ACC112 (cell line): ENCODE results near the gene PRICKLE3.

Experiments
- H2AFZ ChIP-seq: fragments of 200-600 bp; sonication (generic); one replicate; pipeline ENCODE4 v1.6.0; 2017; ENCODE audit warnings: antibody characterized with exemption, low read length; ENCODE audit not compliant: unreplicated experiment
- H3K27ac ChIP-seq: fragments of 200-600 bp; sonication (generic); 2 replicates; pipeline ENCODE4 v1.5.1; 2014; ENCODE audit warnings: low read depth, mild to moderate bottlenecking, antibody characterized with exemption, low read length, moderate library complexity
- H3K27me3 ChIP-seq: fragments of 200-600 bp; sonication (generic); 2 replicates; pipeline ENCODE4 v1.6.1; 2014; ENCODE audit warnings: mild to moderate bottlenecking, antibody characterized with exemption, low read length, moderate library complexity, mixed read lengths; ENCODE audit not compliant: insufficient read depth
- H3K36me3 ChIP-seq: fragments of 200-600 bp; sonication (generic); 2 replicates; pipeline ENCODE4 v1.6.1; 2016; ENCODE audit warnings: mild to moderate bottlenecking, antibody characterized with exemption, low read length, moderate library complexity, mixed read lengths; ENCODE audit not compliant: insufficient read depth
- H3K4me1 ChIP-seq: fragments of 200-600 bp; sonication (generic); one replicate; pipeline ENCODE4 v1.6.1; 2016; ENCODE audit warnings: low read length, mixed read lengths; ENCODE audit not compliant: insufficient read depth, unreplicated experiment, control insufficient read depth
- H3K4me3 ChIP-seq: fragments of 200-600 bp; sonication (generic); 2 replicates; pipeline ENCODE4 v1.5.1; 2014; ENCODE audit warnings: mild to moderate bottlenecking, low read depth, low read length
- H3K79me2 ChIP-seq: fragments of 200-600 bp; sonication (generic); one replicate; pipeline ENCODE4 v1.6.0; 2016; ENCODE audit warnings: low read length; ENCODE audit not compliant: control insufficient read depth, unreplicated experiment, insufficient read depth

PRICKLE3 gene

GRCh38 chrX:49221868-49222267 is 35.7 kb upstream of the PRICKLE3 start:
- Histone ChIP-seq H3K27me3 (no peaks in the 10 kb centered on the region), H3K4me3 (no peak overlapping the region), H3K79me2 (no peaks in the 10 kb centered on the region), H3K36me3 (no peaks in the 10 kb centered on the region), H3K4me1 (no peaks in the 10 kb centered on the region), H3K27ac (no peak overlapping the region), H2AFZ (no peak overlapping the region)

GRCh38 chrX:49220100-49220499 is 33.9 kb upstream of the PRICKLE3 start:
- H3K27ac ChIP-seq: no peak overlapping the region
- no peaks in the 10 kb centered on the region for H3K36me3 ChIP-seq
- H3K4me1 ChIP-seq: no peaks in the 10 kb centered on the region
- H3K4me3 ChIP-seq: no peak overlapping the region
- H2AFZ ChIP-seq: no peak overlapping the region
- H3K27me3 ChIP-seq: no peaks in the 10 kb centered on the region
- no peaks in the 10 kb centered on the region for H3K79me2 ChIP-seq

GRCh38 chrX:49214996-49215526 is 28.9 kb upstream of the PRICKLE3 start:
- H3K27me3 ChIP-seq: peaks cover 11% of the 10 kb centered on the region; the same call in 1 of the 2 replicates
- H3K27ac ChIP-seq: no peak overlapping the region
- no peaks in the 10 kb centered on the region for H3K4me1 ChIP-seq
- H2AFZ ChIP-seq: no peak overlapping the region
- H3K79me2 ChIP-seq: no peaks in the 10 kb centered on the region
- no peak overlapping the region for H3K4me3 ChIP-seq
- H3K36me3 ChIP-seq: no peaks in the 10 kb centered on the region

- H3K79me2 ChIP-seq: no peaks in the 10 kb centered on the region
- H3K36me3 ChIP-seq: no peaks in the 10 kb centered on the region
- peaks cover 11% of the 10 kb centered on the region; the same call in 1 of the 2 replicates for H3K27me3 ChIP-seq
- H3K4me3 ChIP-seq: no peak overlapping the region
- no peak overlapping the region for H3K27ac ChIP-seq
- H3K4me1 ChIP-seq: no peaks in the 10 kb centered on the region
- H2AFZ ChIP-seq: no peak overlapping the region
These were observed 28.2 kb upstream of the PRICKLE3 start for GRCh38 chrX:49214416-49214815.

- H3K4me3 ChIP-seq: no peak overlapping the region
These were observed 26.7 kb upstream of the PRICKLE3 start for GRCh38 chrX:49212861-49213260.

GRCh38 chrX:49212209-49212608 is 26.0 kb upstream of the PRICKLE3 start:
- Histone ChIP-seq H3K27me3 (peaks cover 11% of the 10 kb centered on the region; the same call in 1 of the 2 replicates), H3K4me1 (no peaks in the 10 kb centered on the region), H3K79me2 (no peaks in the 10 kb centered on the region), H3K4me3 (no peak overlapping the region), H2AFZ (no peak overlapping the region), H3K27ac (no peak overlapping the region), H3K36me3 (no peaks in the 10 kb centered on the region)

More at GRCh38 chrX:49212861-49213260, 26.7 kb upstream of the PRICKLE3 start:
- peaks cover 11% of the 10 kb centered on the region; the same call in 1 of the 2 replicates for H3K27me3 ChIP-seq
- no peaks in the 10 kb centered on the region for H3K4me1 ChIP-seq
- H2AFZ ChIP-seq: no peak overlapping the region
- no peaks in the 10 kb centered on the region for H3K79me2 ChIP-seq
- no peaks in the 10 kb centered on the region for H3K36me3 ChIP-seq
- no peak overlapping the region for H3K27ac ChIP-seq

- Histone ChIP-seq H3K27ac (no peak overlapping the region), H3K4me1 (no peaks in the 10 kb centered on the region)
These were observed 24.9 kb upstream of the PRICKLE3 start for GRCh38 chrX:49211074-49211473.

GRCh38 chrX:49210406-49210805 is 24.2 kb upstream of the PRICKLE3 start:
- Histone ChIP-seq H3K4me3 (no peak overlapping the region), H3K27me3 (peaks cover 11% of the 10 kb centered on the region; the same call in 1 of the 2 replicates), H3K79me2 (no peaks in the 10 kb centered on the region), H3K36me3 (no peaks in the 10 kb centered on the region), H3K4me1 (no peaks in the 10 kb centered on the region), H3K27ac (no peak overlapping the region), H2AFZ (no peak overlapping the region)

More at GRCh38 chrX:49211074-49211473, 24.9 kb upstream of the PRICKLE3 start:
- Histone ChIP-seq H2AFZ (no peak overlapping the region), H3K79me2 (no peaks in the 10 kb centered on the region), H3K4me3 (no peak overlapping the region), H3K27me3 (peaks cover 11% of the 10 kb centered on the region; the same call in 1 of the 2 replicates), H3K36me3 (no peaks in the 10 kb centered on the region)

- H2AFZ ChIP-seq: no peak overlapping the region
- peaks cover 11% of the 10 kb centered on the region; the same call in 1 of the 2 replicates for H3K27me3 ChIP-seq
- H3K36me3 ChIP-seq: no peaks in the 10 kb centered on the region
- H3K79me2 ChIP-seq: no peaks in the 10 kb centered on the region
- H3K27ac ChIP-seq: no peak overlapping the region
- H3K4me3 ChIP-seq: no peak overlapping the region
- H3K4me1 ChIP-seq: no peaks in the 10 kb centered on the region
These were observed 23.5 kb upstream of the PRICKLE3 start for GRCh38 chrX:49209434-49210251.

- Histone ChIP-seq H3K79me2 (no peaks in the 10 kb centered on the region), H3K4me3 (no peak overlapping the region), H3K4me1 (no peaks in the 10 kb centered on the region), H3K27ac (no peak overlapping the region), H2AFZ (no peak overlapping the region), H3K36me3 (no peaks in the 10 kb centered on the region), H3K27me3 (peaks cover 11% of the 10 kb centered on the region; the same call in 1 of the 2 replicates)
These were observed 22.2 kb upstream of the PRICKLE3 start for GRCh38 chrX:49208399-49208798.

GRCh38 chrX:49206543-49206942 is 20.4 kb upstream of the PRICKLE3 start:
- Histone ChIP-seq H3K36me3 (no peaks in the 10 kb centered on the region), H2AFZ (no peak overlapping the region), H3K4me1 (no peaks in the 10 kb centered on the region), H3K27me3 (0 out of 2 replicates have a peak, but pooled peaks cover 5% of the 10 kb centered on the region), H3K79me2 (no peaks in the 10 kb centered on the region), H3K4me3 (no peak overlapping the region), H3K27ac (no peak overlapping the region)
